ENCODE measurements around the gene ATG10. TPM values are rescaled to one million over a fixed set of nuclear protein-coding genes. Genes with fewer than 3 reads are reported as not detected.

ATG10 gene
- total RNA-seq, 1 experiment from 2014 or later: 34.5 TPM

DNA sequence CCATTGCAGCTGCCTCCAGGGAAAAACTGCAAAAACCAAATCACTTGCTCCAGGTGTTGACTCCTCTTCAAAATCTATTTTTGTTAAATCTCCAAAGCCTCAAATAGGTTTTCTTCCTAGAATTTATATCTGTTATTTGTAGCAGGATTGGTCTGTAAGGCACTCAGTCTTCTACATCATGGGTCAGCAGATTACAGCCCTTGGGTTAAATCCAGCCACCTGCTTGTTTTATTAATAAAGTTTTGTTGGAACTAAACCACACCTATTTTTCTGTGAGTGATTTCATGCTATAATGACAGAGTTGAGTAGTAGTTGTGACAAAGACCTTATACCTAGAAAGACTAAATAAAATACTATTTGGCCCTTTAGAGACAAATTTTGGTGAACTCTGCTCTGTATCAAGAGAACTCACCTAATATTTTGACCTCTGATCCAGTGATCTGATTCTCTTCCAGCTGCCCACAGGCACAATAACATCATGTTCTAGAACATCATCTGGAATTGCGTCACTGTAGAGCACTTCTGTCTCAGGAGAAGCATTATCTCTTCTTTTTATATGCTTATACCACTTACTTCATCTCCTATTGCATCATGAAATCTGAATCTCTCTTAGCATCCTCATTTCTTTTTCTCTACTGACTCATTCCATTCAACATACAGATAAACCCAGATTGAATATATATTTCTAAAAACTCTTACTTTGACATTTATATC lies 176.2 kb downstream of the ATG10 start:
- Histone ChIP-seq H3K36me3 (replicated peaks; ENCODE audit: control insufficient read depth, insufficient read depth, low read length) (no peaks in the 10 kb centered on the region), H3K4me3 (ENCODE audit: insufficient read depth, low read depth, low read length) (no peak overlapping the region), H3K27me3 (ENCODE audit: control insufficient read depth, insufficient read depth, low read length) (no peaks in the 10 kb centered on the region)
- DNase-seq: no peak

DNA sequence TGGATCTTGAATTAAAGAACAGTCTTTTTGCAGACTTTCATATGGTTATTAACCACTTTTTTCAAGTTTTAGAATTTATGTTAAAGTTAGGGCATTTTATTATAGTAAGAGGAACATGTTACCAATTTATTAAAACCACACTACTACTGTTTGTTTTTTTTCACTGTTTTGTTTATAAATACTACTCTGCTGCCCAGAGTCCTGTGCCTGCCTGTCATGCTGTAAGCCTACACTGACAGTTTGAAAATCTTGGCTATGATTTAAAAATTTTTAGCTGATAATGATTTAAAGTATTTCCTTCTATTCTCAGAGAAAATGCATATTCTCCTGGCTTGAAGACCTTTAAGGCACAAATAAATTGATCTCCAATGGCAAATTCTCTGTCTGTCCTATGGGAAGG lies 177.6 kb downstream of the ATG10 start:
- Histone ChIP-seq H3K4me3 (ENCODE audit: insufficient read depth, low read depth, low read length) (no peak overlapping the region), H3K27me3 (ENCODE audit: control insufficient read depth, insufficient read depth, low read length) (no peaks in the 10 kb centered on the region), H3K36me3 (replicated peaks; ENCODE audit: control insufficient read depth, insufficient read depth, low read length) (no peaks in the 10 kb centered on the region)

DNA sequence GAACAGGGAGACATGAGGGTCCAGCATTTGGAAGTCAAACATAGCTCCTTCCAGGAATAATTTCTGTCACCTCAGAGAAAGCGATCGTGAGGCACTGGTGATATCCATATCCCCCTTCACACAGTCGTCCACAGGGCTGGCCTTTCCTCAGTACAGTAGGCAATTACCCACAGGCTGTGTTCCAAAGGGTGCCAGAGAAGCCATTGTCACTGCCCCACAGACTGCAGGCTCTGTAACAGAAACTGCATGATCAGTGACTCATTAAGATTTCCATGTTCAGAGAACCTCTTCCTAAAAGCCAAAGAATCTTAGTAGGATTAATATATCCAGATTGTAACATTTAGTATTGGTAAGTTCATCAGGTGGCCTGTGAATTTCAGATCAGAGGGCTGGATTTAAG lies 178.7 kb downstream of the ATG10 start:
- DNase-seq: no peak
- no peak overlapping the region for H3K4me3 ChIP-seq (ENCODE audit: insufficient read depth, low read depth, low read length)
- no peaks in the 10 kb centered on the region for H3K27me3 ChIP-seq (ENCODE audit: control insufficient read depth, insufficient read depth, low read length)
- no peaks in the 10 kb centered on the region for H3K36me3 ChIP-seq (replicated peaks; ENCODE audit: control insufficient read depth, insufficient read depth, low read length)

More for the DNA sequence above, 177.6 kb downstream of the ATG10 start:
- no peak for DNase-seq

DNA sequence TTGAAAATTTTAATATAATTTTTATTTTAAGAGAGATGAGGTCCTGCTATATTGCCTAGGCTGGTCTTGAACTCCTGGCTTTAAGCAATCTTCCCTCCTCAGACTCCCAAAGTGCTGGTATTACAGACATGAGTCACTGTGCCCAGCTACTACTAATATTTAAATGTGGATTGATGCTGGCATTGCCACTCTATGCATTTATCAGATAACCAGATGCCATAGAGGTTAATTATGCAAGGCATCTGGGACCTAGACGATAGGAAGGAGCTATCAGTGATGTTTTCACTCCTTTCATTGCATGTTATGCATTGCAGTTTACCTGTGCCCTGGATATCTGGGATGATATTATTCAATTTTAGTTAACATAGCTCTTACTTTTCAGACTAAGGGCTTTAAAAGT lies 179.4 kb downstream of the ATG10 start:
- Histone ChIP-seq H3K36me3 (replicated peaks; ENCODE audit: control insufficient read depth, insufficient read depth, low read length) (no peaks in the 10 kb centered on the region), H3K4me3 (ENCODE audit: insufficient read depth, low read depth, low read length) (no peak overlapping the region), H3K27me3 (ENCODE audit: control insufficient read depth, insufficient read depth, low read length) (no peaks in the 10 kb centered on the region)
- DNase-seq: no peak

DNA sequence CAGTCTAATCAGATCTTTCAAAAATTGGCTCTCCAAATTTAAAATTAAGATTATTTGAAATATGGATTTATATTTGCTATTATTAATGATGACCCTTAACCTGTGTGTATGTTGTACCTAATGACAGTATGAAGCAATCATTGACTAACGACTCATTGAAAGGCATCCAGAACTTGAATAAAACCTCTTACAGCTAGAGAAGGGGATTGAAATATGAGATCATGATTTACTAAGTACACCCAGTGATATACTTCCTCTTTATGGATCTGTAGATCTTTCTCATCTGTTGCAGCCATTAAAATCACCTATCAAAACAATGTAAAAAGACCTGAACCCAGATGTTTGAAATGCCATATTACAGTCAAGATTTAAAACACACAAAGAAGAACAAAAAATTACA lies 179.8 kb downstream of the ATG10 start:
- no peak for DNase-seq
- no peaks in the 10 kb centered on the region for H3K36me3 ChIP-seq (replicated peaks; ENCODE audit: control insufficient read depth, insufficient read depth, low read length)
- no peaks in the 10 kb centered on the region for H3K27me3 ChIP-seq (ENCODE audit: control insufficient read depth, insufficient read depth, low read length)
- no peak overlapping the region for H3K4me3 ChIP-seq (ENCODE audit: insufficient read depth, low read depth, low read length)

DNA sequence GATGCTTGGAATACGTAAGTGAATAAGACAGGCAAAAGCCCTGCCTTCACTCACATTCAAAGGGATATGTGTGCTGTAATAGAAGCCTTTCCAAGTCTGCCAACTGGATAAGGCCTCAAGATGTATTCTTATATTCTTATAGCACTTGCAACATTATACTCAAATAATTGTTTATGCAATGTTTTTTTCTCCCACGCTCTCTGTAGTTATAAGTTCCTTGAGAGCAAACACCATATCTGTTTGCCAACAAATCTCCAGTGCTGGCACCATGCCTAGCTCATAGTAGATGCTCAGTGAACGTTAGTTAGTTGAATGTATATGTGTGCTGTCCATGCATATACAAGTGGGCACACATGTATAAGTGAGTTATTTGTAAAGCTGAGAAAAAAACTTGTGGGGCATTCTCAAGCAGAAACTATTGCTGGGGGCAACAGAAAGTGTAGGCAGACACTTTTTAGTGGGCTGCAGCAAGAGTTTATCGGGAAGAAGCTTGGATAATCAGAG lies 181.2 kb downstream of the ATG10 start:
- Histone ChIP-seq H3K36me3 (replicated peaks; ENCODE audit: control insufficient read depth, insufficient read depth, low read length) (no peaks in the 10 kb centered on the region), H3K4me3 (ENCODE audit: insufficient read depth, low read depth, low read length) (no peak overlapping the region), H3K27me3 (ENCODE audit: control insufficient read depth, insufficient read depth, low read length) (no peaks in the 10 kb centered on the region)
- DNase-seq: no peak

DNA sequence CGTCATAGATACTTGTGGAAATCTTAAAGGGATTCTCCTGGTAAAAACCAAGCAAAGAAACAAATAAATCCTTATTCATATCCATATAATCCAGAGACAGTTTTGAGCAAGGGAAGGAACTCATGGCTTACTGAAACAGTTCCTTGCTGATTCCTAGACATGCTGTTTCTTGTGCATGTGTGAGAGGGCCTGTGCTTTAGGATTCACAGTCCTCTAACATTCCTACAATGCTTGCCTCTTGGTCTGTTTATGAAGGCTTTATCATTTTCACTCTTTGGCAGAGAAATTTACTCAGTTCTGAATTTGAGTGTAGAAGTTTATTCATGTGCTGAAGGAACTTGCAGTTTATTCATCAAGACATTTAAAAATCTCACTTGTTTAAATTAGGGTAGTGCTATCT lies 183.0 kb downstream of the ATG10 start:
- no peaks in the 10 kb centered on the region for H3K27me3 ChIP-seq (ENCODE audit: control insufficient read depth, insufficient read depth, low read length)
- H3K4me3 ChIP-seq (ENCODE audit: insufficient read depth, low read depth, low read length): no peak overlapping the region
- DNase-seq: no peak
- no peaks in the 10 kb centered on the region for H3K36me3 ChIP-seq (replicated peaks; ENCODE audit: control insufficient read depth, insufficient read depth, low read length)

DNA sequence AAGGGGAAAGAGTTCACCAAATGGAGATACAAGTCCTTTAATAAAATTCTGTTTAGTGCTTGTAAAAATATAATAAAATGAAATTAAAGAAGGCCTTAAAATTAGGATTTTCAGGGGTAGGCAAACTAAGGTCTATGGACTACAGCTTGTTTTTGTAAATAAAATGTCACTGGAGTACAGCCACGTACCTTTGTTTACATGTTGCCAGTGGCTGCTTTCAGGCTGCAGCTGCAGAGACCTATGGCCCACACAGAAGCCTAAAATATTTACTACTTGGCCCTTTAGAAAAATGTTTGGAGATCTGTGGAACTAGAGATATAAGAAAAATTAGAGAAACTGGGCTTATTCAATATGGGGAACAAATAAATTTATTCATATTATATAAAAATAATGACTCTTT lies 183.5 kb downstream of the ATG10 start:
- no peak for DNase-seq
- Histone ChIP-seq H3K27me3 (ENCODE audit: control insufficient read depth, insufficient read depth, low read length) (no peaks in the 10 kb centered on the region), H3K4me3 (ENCODE audit: insufficient read depth, low read depth, low read length) (no peak overlapping the region), H3K36me3 (replicated peaks; ENCODE audit: control insufficient read depth, insufficient read depth, low read length) (no peaks in the 10 kb centered on the region)

DNA sequence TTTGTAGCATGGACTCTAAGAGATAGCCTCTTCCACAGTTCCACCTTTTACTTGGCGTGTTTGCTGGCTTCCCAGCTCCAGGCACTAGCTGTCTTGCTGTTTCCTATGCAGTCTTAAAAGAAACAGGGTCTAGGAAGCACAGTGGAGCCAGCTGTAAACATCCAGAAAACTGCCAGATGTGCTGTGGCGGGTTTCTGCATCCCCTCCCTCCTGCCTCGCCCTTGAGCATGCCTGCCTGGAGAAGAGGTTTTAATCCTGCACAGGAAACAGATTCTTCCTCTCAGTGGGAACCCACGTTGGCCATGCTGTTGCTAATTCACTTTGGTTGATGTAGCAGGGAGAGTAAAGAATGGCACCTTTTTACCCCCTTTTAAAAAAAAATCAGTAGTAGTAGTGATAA lies 185.1 kb downstream of the ATG10 start:
- no peaks in the 10 kb centered on the region for H3K36me3 ChIP-seq (replicated peaks; ENCODE audit: control insufficient read depth, insufficient read depth, low read length)
- no peaks in the 10 kb centered on the region for H3K27me3 ChIP-seq (ENCODE audit: control insufficient read depth, insufficient read depth, low read length)
- DNase-seq: no peak
- no peak overlapping the region for H3K4me3 ChIP-seq (ENCODE audit: insufficient read depth, low read depth, low read length)

DNA sequence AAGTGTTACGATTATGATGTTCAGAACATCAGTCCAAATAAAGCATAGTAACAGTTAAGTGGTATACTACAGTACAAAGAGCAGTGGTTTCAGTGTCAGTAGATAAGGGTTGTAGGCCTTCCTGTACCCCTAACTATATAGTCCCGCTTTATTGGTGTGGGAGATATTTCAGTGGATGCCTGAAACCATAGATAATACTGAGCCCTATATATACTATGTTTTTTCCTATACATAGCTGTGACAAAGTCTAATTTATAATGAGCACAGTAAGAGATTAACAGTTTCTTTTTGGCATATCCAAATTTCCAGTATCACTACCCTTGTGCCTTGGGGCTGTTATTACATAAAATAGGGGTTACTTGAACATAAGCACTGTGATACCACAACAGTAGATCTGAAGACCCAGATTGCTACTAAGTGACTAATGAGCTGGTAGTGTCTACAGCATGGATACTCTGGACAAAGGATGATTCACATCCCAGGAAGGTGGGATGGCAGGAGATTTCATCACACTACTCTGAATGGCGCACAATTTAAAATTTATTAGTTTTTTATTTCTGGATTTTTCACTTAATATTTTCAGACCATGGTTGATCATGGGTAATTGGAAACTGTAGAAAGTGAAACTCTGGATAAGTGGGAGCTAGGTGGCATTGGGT lies 187.1 kb downstream of the ATG10 start:
- H3K27me3 ChIP-seq (ENCODE audit: control insufficient read depth, insufficient read depth, low read length): no peaks in the 10 kb centered on the region
- H3K4me3 ChIP-seq (ENCODE audit: insufficient read depth, low read depth, low read length): no peak overlapping the region
- no peaks in the 10 kb centered on the region for H3K36me3 ChIP-seq (replicated peaks; ENCODE audit: control insufficient read depth, insufficient read depth, low read length)
- no peak for DNase-seq

DNA sequence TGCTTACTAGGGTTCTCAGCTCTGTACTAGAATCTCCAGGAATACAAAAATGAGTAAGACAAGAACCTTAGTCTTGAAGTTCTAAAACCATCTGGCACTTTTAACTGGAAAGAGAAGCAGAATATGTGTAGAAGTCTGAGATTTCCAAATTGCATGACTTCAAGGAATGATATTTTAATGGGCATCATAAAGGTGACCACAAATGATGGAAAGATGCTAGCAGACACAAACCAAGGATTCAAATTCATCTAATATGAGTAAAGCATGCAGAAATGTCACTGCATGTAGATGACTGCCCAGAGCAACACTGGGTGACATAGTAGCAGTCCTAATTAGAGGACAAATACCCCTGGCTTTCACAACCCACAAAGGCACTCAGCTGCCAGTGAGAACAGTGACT lies 189.1 kb downstream of the ATG10 start:
- no peak for DNase-seq

DNA sequence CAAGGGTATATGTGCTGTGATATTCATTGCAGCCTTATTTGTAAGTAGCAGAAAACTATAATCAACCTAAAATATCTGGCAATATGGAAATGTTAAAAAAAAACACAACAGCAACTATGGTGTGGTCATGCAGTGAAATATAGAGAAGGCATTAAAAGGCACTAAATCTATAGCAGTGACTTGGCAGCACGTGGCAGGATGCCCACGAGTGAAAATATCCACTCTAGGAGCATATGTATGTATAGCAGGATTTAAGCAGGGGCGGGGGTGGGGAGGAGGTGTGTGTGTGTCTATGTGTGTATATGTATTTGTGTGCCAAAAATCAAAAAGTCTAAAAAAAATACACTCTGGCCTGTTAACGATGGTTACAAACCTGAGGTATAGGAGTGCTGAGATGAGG lies 190.8 kb downstream of the ATG10 start:
- Histone ChIP-seq H3K4me3 (ENCODE audit: insufficient read depth, low read depth, low read length) (no peak overlapping the region), H3K36me3 (replicated peaks; ENCODE audit: control insufficient read depth, insufficient read depth, low read length) (no peaks in the 10 kb centered on the region), H3K27me3 (ENCODE audit: control insufficient read depth, insufficient read depth, low read length) (no peaks in the 10 kb centered on the region)
- no peak for DNase-seq

More for the DNA sequence above, 189.1 kb downstream of the ATG10 start:
- H3K36me3 ChIP-seq (replicated peaks; ENCODE audit: control insufficient read depth, insufficient read depth, low read length): no peaks in the 10 kb centered on the region
- H3K27me3 ChIP-seq (ENCODE audit: control insufficient read depth, insufficient read depth, low read length): no peaks in the 10 kb centered on the region
- H3K4me3 ChIP-seq (ENCODE audit: insufficient read depth, low read depth, low read length): no peak overlapping the region

DNA sequence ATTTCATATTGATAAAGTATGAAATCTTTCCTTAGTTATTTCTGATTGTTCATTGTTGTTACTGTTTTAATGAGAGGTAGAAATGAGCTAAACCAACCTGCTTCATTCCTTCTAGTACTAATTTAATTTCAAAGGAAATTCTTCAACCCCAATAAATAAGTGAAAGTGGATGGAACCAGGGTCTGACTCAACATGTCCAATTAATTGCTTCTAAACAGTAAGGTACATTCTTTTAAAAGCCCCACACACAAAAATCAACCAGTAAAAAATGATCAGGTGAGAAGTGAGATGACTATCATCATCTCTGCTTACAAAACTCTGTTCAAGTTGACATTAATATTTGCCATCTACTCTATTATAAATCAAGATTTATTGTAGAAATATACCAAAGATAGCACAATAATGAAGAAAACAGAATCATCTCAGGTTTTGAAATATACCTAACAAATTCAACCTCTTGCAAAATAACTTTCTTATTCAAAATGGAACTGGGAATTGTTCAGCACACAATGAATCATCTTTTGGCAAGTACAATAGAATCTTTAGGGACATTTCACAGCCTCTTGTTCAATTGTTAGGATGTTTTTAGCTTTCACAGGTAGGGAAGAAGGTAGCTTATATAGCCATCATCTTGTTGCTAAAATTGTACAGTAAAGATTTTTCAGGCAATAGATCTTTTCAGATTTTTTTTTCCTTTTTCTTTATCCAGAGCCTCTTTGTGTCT lies 191.8 kb downstream of the ATG10 start:
- H3K36me3 ChIP-seq (replicated peaks; ENCODE audit: control insufficient read depth, insufficient read depth, low read length): no peaks in the 10 kb centered on the region
- DNase-seq: no peak
- H3K4me3 ChIP-seq (ENCODE audit: insufficient read depth, low read depth, low read length): no peak overlapping the region
- no peaks in the 10 kb centered on the region for H3K27me3 ChIP-seq (ENCODE audit: control insufficient read depth, insufficient read depth, low read length)

DNA sequence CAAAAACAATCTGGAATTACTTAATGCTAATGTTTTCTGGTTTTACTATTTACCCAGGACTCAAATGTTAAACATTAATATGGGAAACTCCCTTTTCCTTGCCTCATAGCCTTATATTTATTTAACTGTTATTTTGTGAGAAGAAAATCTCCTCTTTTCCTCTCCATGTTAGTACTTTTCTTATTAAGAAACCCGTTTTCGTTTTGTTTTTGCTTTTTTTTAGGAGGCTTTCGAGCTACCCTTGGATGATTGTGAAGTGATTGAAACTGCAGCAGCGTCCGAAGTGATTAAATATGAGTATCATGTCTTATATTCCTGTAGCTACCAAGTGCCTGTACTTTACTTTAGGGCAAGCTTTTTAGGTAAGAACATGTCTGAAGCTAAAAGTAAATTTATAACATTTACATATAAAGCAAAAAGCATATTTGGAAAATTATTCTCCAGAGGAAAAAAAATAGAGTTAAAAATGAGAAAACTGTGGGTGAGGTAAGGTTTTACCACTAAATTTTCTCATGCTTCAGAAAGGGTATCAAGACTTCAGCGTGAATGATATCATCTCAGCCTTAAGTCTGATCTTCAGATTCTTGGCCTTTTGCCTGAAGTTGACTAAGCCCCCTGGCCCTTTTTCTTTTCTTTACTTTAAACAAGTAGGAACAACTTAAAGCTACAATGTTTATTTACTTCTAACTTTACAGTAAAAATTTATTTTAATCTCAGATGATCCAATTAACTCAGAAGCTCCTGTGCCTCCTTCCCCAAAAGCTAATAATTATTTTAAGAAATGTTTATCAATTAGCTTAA lies 192.6 kb downstream of the ATG10 start:
- no peaks in the 10 kb centered on the region for H3K27me3 ChIP-seq (ENCODE audit: control insufficient read depth, insufficient read depth, low read length)
- no peak overlapping the region for H3K4me3 ChIP-seq (ENCODE audit: insufficient read depth, low read depth, low read length)
- H3K36me3 ChIP-seq (replicated peaks; ENCODE audit: control insufficient read depth, insufficient read depth, low read length): no peaks in the 10 kb centered on the region
- DNase-seq: no peak
